ENCODE measurements around the gene SMARCC2.
"Not testable (repeated sequence)": the region's sequence is repeated elsewhere in the genome, so short reads cannot be mapped to it uniquely, and the experiment has no call there.

Gene SMARCC2

GRCh38 chr12:56206452-56207166, 17.3 kb upstream of the SMARCC2 start:
- peak; percentile 77 for DNase-seq

DNA sequence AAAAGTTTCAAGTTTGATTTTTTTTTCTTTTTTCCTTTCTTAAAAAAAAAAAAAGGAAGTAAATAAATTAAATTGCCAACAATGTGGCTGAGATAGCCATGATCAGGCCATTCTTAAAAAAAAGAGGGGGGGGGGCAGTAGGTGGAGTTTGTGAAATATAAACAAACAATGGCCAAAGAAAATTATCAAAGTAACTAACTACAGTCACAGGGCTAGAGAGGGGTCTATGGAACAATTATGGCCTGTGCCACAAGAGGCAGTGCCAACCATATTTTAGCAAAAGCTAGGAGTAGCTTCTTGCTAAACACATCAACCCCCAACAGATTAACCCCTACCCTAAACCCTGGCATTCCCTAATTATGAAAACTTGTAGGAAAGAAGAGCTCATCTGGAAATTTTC, 16.2 kb upstream of the SMARCC2 start:
- peak; percentile 67 for DNase-seq

DNA sequence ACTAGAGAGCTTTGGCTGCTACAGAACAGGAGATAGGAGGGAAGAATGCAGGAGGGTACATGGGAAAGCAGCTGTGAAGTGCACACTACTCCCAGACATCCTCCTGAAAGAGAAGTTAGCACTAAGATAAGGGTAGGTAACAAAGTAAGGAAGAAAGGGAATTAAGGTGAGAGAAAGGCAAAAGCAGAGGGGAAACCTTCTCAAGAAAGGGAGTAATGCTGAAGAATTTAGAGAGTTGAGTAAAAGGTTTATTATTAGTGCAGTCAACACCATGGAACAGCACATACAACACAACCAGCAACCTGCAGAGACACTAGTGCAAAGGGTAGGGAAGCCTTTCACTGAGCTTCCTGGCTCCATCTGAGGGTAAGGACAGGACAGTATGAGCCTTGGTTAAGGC, 15.0 kb upstream of the SMARCC2 start:
- DNase-seq: no peak

GRCh38 chr12:56202838-56203237, 13.6 kb upstream of the SMARCC2 start:
- DNase-seq: no peak

GRCh38 chr12:56202366-56202765, 13.1 kb upstream of the SMARCC2 start:
- no peak for DNase-seq

DNA sequence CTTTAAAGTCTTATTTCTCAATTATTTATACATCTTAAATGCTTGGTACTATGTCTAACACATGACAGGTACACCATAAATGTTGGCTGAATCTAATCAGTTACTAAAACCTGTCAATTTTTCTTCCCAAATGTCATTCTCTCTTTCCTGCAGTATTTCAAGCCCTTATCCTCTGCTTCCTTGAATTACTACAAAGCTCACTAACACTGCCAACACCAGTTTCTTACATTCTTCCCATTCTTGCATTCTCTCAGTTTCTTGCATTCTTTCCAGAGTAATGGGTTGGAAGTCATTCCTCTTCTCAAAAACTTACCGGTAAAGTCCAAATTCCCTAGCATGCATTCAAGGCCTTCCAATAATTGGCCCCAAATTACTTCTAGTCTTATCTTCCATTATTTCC, 9.6 kb upstream of the SMARCC2 start:
- no peak for DNase-seq

- no peak for DNase-seq
Measured at GRCh38 chr12:56197921-56198635, 8.8 kb upstream of the SMARCC2 start.

GRCh38 chr12:56196818-56197550, 7.7 kb upstream of the SMARCC2 start:
- not testable (repeated sequence) for DNase-seq

DNA sequence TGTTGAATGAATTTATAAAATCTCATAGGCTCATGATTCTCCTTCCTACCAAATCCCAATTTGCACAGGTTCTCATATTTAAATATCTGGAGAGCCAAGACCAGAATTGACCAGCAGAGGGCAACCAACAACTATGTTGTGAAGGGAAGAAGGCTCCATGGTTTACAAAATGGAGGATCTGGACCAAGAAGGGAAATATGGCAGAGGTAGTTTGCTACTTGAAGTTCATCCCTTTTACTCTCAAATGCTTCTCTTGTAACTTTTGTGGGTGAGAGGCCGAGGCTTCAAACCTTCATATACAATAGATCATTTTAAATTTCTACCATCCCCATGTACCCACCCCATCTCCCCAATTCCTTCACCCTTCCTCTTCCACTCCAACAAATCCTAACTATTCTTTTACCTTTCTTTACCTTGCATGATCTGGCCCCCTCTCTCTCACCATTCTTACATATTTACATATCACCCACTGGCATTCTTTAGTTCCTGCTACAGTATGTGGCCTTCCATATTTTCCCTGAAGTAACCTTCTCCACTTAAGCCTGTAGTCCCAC, 3.8 kb upstream of the SMARCC2 start:
- DNase-seq: peak; percentile 97

DNA sequence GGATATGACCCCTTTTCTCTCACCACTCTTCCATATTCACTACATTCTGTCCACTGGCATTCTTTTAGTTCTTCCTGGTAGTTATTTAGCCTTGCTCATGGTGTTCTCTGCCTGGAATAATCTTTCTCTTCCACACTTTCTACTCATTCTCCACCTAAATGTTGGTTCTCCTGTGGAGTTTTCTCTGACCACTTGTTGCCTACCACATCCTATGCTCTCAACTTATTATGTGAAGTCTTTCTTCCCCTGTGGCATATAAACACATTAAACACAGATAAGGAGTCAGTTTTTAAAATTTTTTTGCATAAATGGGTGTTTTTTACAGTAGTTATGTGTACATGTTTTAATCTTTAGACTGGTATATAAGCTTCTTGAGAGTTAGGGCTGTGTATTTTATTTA, 3.3 kb upstream of the SMARCC2 start:
- no peak for DNase-seq

GRCh38 chr12:56190695-56191155, 1.4 kb upstream of the SMARCC2 start:
- DNase-seq: peak; percentile 25

DNA sequence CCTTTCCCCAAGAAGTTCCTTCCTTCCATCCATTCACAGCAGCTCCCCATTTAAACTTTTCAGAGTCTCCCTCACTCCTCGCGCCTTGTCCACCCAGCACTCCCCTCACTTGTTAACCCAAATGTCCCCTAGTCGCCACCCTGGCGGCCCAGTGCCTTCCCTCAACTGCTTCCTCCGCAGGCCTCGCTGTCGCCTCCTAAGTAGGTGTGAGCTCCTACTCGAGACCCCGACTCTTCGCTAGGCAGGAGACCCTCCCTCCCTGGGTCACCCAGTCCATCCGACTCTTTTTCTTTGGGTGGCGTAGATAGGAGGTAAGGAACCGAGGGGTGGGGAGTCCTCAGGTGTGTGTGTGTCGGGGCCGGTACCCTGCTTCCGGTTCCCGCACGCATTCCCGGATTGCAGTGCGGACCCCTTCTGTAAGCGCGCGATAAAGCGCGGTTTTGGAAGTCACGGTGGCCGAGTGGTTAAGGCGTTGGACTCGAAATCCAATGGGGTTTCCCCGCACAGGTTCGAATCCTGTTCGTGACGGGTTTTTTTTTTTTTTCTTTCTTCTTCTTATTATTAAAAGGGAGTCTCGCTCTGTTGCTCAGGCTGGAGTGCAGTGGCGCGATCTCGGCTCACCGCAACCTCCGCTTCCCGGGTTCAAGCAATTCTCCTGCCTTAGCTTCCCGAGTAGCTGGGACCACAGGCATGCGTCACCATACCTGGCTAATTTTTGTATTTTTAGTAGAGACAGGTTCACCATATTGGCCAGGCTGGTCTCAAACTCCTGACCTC, 823 bp upstream of the SMARCC2 start:
- DNase-seq: peak; percentile 90

GRCh38 chr12:56188778-56189098, 545 bp downstream of the SMARCC2 start:
- DNase-seq: peak; percentile 32

DNA sequence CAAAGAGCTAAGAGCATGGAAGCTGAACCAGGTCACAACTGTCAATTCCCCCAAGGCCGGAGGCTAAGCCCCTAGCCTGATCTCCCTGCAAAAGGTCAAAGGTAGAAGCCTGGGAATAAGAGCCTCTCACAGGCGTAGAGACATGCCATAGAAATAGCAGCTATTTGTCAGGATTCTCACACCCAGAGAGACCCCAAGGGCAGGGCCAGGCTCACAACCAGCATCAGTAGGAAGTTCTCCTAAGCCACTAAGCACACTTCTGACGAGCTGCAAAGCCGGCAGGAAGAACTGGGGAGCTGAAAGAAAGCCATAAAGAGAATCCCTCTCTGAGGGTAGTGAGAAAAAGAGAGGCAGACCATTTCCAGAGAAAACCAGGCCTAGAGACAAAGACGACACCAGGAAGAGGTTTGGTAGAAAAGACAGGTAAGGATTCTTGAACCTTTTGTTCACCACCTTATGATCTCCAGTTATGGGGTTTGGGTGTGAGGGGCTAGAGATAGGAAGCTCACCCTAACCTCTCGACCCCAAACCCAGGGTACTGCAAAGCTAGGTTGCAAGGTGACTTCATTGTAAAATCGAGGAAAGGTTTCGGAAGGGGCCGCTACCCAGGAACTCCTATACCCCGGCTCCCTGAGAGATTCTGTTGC, 1.0 kb downstream of the SMARCC2 start:
- DNase-seq: peak; percentile 35

DNA sequence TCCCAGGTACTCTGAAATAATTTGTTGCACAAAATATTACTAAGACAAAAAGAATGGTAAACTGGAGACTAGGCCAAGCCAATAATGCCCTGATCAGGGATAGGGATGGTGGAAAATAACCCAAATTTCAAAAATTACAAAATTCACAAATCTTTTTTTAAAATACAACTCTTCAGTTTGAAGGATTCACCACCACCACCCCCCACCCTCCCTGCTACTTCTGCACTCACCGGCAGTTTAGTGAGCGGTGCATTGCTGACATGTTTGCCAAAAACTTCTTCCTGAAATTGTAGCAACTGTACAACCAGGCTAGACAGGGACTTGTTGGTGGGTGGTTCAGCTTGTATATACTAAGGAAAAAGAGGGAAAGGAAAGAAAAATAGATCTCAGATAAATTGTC, 2.3 kb downstream of the SMARCC2 start:
- DNase-seq: no peak

DNA sequence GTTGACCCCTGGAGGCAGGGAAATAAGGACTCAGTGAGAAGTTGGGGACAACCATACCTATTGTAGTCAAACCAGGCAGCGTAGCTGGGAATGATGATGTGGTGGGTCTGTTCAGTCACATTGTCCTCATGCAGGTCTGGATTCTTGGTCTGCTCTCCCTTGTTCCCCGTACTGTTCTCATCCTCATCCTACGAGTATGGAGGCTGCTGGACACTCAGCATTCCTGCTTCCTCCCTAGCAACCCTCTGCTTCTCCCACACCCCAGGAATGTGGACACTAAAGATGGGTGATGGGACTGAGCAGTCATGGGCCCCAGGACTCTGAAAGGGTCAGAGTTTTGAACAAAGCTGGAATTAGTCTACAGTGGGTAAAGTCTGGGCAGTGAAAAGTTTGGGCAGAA, 10.9 kb downstream of the SMARCC2 start:
- no peak for DNase-seq

- no peak for DNase-seq
Measured at GRCh38 chr12:56172839-56173238, 16.4 kb downstream of the SMARCC2 start.

GRCh38 chr12:56169229-56169759, 20.0 kb downstream of the SMARCC2 start:
- no peak for DNase-seq

DNA sequence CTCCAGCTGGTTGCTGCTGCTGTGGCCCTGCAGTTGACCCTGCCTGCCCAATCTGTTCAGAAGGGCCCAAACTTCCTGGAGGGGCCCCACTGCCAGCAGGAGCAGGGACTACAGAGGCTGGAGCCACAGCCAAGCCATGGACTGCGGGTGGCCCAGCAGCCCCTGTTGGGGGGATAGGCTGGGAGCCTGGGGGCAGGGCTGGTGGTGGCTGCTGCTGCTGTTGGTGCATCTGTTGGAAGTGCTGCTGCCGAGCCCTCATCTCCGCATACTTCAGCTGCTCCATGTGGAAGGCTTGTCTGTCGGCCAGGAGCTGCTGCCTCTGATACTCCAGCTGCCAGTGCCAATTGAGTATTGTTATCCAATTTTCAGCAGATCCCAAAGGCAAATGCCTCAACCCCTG, 23.9 kb downstream of the SMARCC2 start:
- DNase-seq: no peak

DNA sequence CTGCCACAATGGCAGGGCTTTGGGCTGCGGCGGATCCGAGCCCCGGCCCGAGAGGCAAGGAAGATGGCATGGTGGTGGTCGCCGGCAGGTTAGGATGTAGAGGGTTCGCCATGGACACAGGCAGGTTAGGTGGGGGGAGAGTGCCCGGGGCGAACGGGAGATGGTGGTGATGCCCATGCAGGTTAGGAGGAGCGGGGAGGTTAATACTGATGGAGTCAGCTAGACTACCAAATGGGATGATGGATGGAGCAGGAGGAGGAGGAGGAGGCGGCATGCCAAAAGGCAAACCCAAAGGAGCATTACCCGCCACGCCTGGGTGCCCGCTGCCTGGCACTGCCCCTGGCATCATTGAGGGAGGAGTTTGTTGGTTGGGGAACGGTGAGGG, 24.9 kb downstream of the SMARCC2 start:
- no peak for DNase-seq

GRCh38 chr12:56163533-56164344, 25.5 kb downstream of the SMARCC2 start:
- no peak for DNase-seq
